ENCODE results near the gene RPS6KA3.
"Not testable (repeated sequence)": the region's sequence is repeated elsewhere in the genome, so short reads cannot be mapped to it uniquely, and the experiment has no call there.

RPS6KA3 gene

DNA sequence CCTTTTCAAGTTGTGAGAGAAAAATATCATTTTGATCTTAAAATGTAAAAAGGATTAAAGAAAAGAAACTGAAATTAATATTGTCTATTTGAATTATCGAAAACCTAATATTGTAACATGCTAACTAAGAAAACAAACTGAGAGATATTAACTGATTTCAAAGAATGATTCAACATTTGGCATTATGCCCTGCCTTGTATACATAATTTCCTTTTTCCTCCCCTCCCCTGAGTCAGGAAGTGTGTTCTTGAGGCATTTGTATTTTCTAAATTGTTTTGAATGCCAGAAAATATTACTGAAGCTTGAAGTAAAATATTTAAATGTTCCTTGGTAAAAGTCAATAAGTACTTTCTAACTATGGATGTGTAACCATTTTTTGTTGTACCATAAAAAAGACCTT is 49.4 kb downstream of the RPS6KA3 start:
- peak; percentile 71 for DNase-seq

DNA sequence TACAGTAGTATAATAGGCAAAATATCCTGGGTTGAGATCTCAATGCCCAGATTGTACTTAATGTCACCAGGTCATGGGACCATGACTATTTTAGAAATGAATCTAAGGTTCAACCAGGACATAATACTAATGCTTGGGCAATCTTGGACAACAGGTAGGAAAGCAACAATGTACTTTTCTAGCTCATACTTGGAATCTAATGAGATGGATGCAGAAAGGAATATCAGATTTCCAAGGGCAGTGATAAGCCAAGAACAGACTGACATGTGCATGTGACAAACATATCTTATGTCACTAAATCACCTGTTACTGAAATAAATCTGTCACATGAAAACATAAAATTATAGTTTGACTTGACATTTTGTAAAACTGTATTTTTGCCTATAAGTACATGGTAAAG is 51.1 kb downstream of the RPS6KA3 start:
- DNase-seq: no peak

DNA sequence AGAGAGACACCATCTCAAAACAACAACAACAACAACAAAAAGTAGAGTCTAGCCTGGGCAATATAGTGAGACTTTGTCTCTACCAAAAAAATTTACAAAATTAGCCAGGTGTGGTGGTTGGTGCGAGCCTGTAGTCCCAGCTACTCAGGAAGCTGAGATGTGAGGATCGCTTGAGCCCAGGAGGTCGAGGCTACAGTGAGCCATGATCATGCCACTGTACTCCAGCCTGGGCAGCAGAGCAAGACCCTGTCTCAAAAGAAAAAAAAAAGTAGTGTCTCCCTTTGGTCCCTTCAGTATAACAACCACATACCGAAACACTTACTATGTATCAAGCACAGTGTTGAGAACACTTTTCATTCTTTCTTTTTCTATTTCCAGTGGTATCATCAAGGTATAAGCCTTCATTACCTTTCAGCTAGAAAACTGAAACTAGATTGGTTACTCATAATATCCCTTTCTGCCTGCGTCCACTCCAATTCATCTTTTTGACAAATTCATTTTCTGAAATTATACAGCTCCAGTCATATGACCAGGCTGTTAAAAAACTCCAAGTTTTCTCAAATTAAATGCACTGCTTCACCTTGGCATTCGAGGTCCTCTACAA is 54.1 kb downstream of the RPS6KA3 start:
- no peak for DNase-seq

DNA sequence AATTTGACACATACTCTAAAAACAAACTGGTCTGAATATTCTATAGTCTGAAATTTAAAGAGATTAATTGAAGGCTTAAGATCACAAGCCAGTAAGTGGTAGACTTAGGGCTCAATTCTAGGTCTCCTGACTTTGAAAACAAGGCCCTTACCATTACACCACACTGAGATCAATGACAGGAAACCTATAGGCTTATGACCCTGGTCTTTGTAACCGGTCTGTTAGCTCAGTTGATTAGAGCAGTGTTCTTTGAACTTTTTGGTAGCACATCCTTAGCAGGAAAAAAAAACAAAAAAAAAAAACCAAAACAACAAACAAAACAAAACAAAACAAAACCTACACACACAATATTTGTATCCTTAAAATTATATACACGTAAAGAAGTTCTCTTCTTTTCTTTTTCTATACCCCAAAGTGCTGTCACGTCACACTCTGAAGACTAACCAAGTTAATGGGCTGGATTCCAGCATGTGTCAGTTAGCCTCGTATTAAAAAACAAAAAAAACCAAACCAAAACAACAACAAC is 55.4 kb downstream of the RPS6KA3 start:
- DNase-seq: no peak

DNA sequence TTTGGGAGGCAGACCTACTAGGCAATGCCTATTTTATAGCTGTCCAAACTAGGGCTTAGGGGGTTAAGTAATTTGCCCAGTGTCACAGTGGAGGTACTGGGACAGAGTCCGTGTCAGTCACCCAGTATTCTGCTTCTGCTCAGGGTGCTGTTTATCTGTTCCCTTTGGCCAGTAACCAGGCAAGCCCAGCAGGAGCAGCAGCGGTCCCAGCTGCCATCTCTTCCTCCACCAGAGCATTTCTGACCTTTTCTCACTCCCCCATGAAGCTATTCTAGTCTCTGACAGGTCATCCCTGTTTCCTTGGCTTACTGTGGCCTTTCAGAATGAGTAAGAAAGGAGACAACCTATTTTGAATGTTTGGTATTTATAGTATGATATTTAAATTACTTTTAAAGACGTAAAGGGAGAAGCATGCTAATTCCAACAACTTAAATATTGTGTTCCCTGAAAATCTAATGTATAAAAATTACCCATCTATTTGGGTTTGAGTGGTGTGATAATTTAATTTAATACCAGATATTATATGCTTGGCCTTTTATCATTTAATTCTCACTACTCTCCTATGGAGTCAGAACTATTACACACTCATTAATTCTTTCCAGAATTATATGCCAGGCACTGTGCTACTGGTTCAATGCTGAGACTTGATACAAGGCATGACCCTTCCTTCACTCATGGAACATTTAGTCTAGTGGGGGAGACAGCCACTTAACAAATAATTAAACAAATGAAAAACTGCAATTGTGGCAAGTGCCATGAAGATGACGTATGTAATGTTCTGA is 60.6 kb downstream of the RPS6KA3 start:
- no peak for DNase-seq

DNA sequence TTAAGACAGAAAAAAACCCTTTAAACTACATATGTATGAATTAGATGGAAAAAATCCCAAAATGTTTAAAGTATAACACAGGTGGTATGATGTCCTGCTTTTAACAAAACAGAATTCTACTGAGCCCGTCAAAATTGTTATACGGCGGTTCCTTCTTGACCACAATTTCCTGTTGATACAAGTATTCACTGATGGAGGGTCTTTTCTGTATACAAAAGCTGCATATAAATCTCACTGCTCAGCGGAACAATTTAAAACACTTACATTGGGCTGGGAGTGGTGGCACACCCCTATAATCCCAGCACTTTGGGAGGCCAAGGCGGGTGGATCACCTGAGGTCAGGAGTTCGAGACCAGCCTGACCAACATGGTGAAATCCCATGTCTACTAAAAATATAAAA is 62.4 kb downstream of the RPS6KA3 start:
- DNase-seq: no peak

DNA sequence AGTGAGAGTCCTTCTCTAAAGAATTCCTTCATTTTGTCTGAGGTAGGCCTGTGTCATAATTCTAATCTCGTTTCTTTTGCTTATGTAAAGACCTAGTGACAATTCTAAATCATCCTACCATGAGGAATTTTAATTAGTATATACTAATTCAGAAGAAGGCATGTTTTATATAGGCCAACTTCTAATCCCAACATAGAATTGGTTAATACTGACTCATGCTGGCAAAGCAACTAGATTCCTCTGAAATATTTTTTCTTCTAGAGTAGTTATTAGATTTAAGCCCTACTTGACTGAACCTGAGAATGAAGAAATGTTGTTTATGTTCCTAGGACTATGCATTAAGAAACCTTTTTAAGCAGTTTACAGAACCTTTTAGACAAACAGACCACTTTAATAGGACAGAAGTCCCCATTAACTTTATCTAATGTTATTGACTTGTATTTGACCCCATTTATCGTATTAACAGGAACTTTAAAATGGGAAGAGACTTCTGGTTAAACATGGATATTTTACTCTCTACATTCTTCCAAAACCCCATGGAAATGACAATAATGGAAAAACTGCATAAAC is 69.0 kb downstream of the RPS6KA3 start:
- DNase-seq: no peak

DNA sequence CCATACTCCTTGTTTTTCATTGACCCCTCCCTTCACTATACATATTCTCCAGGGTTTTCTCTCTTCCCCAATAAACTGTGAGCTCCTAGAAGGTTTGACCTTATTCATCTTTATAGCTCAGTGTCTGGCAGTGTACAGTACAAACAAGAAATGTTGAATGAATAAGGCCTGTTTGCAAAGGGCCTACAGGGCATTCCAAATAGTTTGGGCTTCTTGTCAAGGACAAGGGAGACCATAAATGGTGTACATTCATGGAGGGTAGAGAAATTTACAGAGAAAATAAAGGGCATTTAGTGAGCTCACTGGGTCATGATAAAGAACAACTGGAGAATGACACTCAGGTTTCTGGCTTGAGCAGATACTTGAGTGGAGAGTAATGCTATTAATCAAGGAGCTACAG is 77.5 kb downstream of the RPS6KA3 start:
- no peak for DNase-seq

DNA sequence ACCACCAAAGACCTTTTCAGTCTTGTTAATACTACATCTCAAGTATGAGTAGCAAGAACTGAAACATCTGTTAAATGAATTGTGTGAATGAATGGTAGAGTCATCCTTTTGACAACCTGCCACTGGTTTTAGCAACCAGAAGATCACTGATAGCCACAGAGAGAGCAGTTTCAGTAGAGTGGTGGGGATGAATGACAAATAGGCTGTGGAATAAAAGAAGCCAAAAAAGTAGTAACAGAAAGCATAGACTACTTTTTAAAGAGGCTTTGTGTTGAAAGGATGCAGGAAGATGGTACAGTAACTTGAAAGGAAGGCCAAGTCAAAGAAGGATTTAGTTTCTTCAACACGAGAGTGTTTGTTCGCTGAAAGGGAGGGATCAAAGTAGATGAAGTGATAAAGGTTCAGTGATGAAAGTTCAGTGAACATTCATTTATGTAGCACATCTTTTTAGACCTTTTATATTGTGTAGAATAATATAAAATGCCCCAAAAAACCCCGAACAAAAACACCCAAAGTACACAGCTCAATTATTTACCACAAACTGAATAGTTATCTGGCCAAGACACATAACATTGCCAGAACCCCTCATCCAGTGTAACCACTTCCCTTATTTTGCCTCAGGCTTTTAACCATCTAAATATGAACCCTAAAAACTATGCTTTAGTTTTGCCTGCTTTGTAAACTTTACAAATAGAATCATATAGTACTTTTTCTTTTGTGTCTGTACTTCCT is 84.9 kb downstream of the RPS6KA3 start:
- peak; percentile 53 for DNase-seq

DNA sequence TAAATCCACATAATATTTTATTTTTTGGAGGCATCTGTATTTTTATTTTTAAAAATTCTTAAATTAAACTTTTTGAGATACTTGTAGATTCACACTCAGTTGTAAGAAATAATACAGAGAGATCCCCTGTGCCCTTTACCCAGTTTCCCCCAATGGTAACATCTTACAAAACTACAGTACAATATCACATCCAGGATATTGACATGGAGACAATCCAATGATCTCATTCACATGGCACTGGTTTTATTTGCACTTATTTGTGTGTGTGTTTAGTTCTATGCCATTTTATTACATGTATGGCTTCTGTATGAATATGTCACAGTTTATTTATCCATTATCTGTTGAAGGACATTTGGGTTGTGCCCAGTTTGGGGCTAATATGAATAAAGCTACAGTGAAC is 89.6 kb downstream of the RPS6KA3 start:
- no peak for DNase-seq

DNA sequence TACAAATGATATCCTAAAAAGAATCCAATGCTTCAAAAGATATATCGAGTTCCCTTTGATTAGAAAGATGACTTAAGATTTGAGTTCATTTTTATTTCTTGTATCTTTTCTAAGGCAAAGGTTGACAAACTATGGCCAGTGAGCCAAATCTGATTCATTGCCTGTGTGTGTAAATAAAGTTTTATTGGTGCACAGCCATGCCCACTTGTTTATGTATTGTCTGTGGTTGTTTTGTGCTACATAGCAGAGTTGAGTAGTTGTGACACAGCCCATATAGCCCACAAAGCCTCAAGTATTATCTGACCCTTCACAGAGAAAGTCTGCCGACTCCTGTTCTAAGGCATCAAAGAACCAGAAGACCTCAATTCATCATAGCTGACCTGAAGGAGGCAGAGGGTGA is 92.9 kb downstream of the RPS6KA3 start:
- no peak for DNase-seq

DNA sequence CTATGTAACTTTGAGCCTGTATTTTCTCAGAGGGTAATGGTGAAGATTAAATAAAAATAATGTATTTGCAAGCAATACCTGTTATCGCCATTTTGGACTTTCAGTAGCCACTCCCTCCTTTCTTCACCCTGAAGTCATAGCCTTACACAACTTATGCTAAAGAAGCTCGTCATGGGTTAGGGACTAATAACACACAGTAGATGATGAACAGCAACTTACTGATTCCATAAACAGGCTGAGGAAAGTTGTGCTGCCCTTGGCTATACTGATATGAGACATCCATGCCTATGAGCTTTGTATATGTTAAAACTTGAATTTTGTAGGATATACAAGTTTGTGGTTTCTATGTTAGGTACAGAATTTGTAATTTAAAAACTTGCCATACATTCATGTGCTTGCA is 93.4 kb downstream of the RPS6KA3 start:
- DNase-seq: no peak

DNA sequence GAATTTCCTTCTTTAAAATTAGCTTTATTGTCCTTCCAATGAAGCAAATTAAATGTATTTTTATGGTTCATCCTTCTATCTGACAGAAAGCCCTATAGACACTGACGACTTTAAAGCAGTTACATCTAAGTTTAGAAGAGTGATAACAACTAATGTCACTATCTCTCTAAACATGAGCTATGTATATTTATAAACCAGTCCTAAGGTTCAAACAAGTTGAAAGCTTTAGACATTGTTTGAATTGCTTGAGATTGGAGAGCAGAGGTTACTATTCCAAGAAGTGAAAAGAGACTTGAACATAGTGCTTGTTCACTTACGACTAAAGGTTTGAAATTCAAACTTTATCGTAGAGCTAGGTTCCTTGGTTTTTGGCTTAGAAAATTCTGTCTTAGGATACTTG is 94.8 kb downstream of the RPS6KA3 start:
- DNase-seq: no peak

DNA sequence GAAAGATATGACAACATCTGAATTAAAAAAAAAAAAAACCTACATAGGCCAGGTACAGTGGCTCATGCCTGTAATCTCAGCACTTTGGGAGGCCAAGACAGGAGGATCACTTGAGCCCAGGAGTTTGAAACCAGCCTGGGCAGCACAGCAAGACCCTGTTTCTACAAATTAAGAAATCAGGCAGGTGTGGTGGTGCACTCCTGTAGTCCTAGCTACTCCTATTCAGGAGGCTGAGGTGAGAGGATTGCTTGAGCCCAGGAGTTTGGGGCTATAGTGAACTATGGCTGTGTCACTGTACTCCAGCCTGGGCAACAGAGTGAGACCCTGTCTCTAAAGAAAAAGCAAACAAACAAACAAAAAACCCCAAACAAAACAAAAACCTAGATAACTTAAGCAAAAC is 104.2 kb downstream of the RPS6KA3 start:
- DNase-seq: not testable (repeated sequence)

DNA sequence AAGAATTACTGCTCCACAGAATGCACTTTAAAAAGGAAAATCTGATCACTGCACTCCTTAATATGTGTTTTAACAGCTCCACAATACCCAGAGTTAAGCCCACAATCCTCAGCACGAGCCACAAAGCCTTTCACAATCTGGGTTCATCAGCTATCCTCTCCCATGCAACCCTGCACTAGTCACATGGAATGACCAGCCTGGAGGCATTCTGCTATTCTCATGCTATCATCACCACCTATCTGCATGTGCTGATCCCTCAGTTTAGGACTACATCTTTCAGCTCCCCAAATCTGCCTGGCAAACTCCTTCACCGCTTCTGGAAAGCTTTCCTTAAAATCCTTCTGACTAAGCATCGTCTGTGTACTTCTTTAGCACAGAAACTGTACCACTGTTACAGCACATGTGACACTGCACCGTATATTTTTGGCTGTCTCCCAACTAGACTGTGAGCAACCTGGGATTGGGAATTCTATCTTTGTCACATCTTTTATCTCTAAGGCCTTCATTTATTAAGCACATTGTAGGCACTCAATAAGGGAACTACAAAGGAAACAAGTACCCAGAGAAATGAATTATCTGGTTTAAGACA is 106.8 kb downstream of the RPS6KA3 start:
- DNase-seq: no peak

DNA sequence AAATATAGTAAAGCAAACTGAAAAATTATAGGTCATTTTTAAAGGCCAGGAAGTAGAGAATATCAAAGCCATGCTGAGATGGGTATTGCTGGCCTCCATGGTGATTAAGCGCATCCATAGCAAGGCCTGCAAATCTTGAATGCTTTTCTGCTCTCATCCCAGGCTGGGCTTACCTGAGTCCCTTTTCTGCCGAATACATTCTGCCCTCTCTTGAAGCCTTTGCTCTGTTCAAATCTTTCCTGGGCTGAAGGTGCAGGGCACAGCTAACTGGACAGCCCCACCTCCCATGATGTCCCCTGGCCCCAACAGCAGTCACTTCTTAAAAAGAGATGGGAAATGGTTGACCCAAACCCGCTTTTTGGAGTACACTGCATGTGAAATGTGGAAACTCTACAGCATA is 115.0 kb downstream of the RPS6KA3 start:
- no peak for DNase-seq

DNA sequence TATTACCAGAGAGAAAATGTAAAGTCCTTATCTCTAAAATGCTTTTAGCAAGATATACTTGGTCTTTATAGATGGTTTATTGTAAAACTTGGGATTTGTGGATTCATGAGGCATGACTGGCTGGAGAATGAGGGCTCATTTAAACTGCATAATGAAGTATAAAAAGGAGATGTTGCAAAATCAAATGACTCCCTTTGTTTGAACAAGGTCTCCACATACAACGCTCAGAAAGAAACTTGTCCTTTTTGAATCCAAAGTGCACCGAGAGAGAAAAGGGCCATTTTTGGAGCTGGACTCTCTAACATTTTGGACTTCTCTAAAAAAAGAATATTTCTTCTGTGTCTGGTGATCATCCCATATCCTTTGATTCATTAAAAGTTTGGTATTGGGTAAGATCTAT is 117.4 kb downstream of the RPS6KA3 start:
- DNase-seq: no peak

DNA sequence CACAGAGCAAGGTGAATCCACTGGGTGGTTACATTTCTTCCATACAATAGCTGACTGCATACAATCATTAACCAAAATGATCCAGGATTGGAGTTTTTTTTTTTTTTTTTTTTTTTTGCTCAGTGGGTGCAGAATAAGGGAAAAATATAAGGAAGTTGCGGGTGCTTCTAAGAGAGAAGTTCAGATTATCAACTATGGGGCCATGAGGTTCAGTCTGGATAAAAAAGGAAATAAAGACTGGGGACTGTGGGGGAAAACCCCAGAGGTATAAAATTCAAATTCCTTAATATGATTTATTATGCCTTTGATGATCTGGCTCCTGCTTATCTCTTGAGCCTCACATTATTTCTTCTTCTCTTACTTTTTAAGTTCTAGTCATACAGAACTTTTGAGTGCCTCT is 119.1 kb downstream of the RPS6KA3 start:
- no peak for DNase-seq

DNA sequence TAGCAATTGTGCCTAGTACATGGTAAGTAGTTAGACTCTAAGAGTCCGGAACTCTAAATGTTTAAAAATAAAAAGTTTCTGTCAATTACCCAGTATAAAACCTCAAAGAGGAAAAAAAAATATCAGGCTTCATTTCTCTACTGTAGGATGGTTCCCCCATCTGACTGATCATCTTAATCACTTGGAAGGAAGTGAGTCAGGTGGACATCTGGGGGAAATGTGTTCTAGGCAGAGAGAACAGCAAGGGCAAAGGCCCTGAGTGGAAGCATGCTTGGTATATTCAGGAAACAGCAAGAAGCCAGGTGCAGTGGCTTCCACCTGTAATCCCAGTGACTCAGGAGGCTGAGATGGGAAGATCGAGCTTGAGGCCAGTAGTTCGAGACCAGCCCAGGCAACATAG is 122.2 kb downstream of the RPS6KA3 start:
- DNase-seq: peak; percentile 8

DNA sequence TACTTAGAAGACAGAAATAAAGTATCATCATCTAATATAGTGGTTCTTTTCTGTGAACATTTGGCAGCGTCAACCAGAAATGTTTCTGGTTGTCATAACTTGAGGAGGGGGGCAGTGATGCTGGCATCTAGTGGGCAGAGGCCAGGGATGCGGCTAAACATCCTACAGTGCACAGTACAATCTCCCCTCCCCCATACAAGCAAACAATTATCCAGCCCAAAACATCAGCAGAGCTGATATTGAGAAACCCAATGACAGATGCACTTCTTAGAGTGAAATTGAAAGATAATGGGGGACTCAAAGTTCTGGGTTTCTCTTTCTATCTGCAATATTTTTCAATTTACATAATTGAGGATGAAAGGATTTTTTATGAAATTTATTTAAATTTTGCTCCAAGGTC is 123.1 kb downstream of the RPS6KA3 start:
- DNase-seq: peak; percentile 15

DNA sequence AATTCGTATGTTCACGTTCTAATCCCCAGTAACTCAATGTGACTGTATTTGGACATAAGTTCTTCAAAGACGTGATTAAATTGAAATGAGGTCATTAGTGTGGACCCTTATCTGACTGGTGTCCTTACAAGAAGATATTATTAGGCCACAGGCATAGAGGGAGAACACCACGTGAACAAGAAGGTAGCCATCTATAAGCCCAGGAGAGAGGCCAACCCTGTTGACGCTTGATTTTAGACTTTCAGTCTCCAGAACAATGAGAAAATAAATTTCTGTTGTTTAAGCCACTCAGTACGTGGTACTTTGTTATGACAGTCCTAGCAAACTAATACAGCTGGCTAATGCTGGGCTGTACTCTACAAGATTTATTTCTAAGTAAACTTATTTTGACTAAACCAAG is 123.6 kb downstream of the RPS6KA3 start:
- DNase-seq: no peak

DNA sequence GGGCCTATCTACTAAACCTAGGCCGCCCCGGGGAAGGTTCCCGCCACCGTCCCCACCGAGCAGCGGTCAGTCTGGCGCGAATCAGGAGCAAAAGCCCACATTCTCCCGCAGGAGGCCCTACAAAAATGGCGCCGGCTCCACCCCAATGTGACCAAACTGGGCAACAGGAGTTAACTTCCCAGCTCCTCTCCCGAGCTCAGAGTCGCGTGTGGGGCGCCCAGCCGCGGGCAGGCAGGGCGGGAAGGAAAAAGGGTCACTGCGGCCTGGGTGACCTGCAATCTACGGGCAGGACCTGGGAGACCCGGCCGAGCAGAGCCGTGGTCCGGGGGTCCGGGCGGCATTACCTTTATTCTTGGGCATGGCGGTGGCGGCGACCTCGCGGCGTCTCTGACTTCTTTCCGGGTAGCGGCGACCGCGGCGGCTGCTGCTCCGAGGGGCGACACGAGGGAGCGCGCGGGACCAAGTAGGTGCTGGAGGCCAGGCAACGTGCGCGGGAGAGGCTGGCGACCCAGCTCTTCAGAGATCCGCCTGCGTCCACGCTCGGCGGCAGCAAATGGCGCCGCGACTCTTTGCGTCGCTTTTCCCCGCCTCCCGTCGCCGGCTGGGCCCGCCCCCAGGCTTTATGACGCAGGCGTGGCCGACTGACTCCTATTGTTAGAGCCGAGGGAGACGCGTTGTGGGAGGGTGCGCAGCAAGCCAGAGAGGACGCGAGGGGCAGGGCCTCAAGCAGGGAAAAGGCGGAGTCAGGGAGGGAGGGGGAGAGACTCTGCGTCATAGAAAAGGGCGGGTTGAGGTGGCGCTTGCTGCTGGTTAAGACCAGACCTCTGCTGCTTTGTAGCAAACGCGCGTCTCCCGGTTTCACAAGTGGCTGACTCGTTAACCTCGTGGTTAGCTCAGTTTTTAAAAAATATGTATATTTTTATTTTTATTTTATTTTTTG is 125.2 kb downstream of the RPS6KA3 start, which contains the start of gene EIF1AX:
EIF1AX (minus strand) TSS at position 558 of the 940 bp plus-strand sequence; CDS start at position 360, 198 bp downstream.
- DNase-seq: peak; percentile 96
